ENCODE data around the gene IL3.

DNA sequence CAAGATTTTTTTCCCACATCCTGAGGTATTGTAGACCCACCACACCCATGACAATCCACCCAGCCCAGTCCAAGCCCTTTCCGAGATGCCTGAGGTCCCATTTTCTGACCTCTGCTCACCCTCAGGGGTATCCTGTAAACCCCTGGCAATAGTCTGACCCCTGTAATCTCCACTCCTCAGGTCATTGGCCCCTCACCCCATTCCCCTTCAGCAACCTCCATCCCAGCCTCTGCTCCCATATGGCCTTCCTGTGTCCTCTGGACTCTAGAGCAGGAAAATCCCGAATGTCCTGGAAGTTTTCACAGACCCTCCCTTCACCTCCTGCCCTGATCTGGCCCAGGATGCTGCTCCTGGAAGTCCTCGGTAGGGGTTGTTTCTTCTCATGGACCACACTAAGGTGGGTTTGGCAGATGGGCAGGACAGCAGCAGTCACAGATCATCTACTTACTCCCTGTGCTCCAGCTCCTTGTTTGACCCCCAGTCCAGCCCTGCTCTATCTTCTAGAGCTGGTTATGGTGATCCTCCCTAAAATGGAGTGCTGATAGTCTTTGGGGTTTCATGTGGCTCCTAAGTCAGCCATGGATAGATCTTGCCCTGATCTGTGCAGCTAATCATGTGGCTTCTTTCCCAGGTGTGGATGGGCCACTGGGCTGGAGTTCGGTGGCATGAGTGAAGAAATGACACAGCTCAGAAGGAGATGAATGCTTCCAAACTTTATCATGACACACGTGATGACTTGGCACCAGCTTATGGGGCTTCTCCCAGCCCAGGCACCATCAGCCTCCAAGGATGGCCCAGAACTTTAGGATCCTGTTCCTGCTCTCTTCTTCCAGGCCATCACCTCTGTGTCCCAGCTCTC lies 37.0 kb upstream of the IL3 start:
- TF ChIP-seq POLR2AphosphoS5 (IDR thresholded peaks at IDR 0.05; ENCODE audit: low read depth, low read length): no peak
- TF ChIP-seq POLR2A (IDR thresholded peaks at IDR 0.05; ENCODE audit: low read depth, low read length): no peak
- TF ChIP-seq TAF1 (IDR thresholded peaks at IDR 0.05; ENCODE audit: low read depth, low read length): no peak
- no peak for TF ChIP-seq POU2F2 (IDR thresholded peaks at IDR 0.05; ENCODE audit: low read depth, low read length)
- TF ChIP-seq SPI1 (IDR thresholded peaks at IDR 0.05; ENCODE audit: low read depth, low read length): no peak
- no peak for TF ChIP-seq PAX5 (IDR thresholded peaks at IDR 0.05; ENCODE audit: insufficient read depth, low read length, severe bottlenecking)

All from GM12891 (cell line).